ACHN (cell line): ENCODE results near the gene TBCC.
A peak's percentile ranks its signal among the peaks of the same experiment; 100 is the strongest.

Experiments
- DNase-seq: peaks from one replicate; pipeline ENCODE4 v3.0.0-alpha.2; 2015
- in situ Hi-C: cut with HindIII; loops from 2 replicates; pipeline ENCODE4 v1.10.0; 2017; ENCODE audit warnings: low sequenced_read_pairs, low pct_ligation_motif_present, low pct_unique_long_range_greater_than_20kb

The TBCC gene, protein sequence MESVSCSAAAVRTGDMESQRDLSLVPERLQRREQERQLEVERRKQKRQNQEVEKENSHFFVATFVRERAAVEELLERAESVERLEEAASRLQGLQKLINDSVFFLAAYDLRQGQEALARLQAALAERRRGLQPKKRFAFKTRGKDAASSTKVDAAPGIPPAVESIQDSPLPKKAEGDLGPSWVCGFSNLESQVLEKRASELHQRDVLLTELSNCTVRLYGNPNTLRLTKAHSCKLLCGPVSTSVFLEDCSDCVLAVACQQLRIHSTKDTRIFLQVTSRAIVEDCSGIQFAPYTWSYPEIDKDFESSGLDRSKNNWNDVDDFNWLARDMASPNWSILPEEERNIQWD

GRCh38 chr6:42745640-42746462 lies at the start of gene TBCC:
Gene TBCC (minus strand): TSS chr6:42746103. CDS start chr6:42746073, 30 bp downstream.
- peak; percentile 95 for DNase-seq
- in situ Hi-C loops, result no loop called here

GRCh38 chr6:42795651-42796050 lies 49.7 kb upstream of the TBCC start:
- in situ Hi-C loops, result no loop called here
- DNase-seq, result no peak

GRCh38 chr6:42791706-42792320 lies 45.9 kb upstream of the TBCC start:
- DNase-seq, result no peak
- in situ Hi-C loops, result no loop called here

DNA sequence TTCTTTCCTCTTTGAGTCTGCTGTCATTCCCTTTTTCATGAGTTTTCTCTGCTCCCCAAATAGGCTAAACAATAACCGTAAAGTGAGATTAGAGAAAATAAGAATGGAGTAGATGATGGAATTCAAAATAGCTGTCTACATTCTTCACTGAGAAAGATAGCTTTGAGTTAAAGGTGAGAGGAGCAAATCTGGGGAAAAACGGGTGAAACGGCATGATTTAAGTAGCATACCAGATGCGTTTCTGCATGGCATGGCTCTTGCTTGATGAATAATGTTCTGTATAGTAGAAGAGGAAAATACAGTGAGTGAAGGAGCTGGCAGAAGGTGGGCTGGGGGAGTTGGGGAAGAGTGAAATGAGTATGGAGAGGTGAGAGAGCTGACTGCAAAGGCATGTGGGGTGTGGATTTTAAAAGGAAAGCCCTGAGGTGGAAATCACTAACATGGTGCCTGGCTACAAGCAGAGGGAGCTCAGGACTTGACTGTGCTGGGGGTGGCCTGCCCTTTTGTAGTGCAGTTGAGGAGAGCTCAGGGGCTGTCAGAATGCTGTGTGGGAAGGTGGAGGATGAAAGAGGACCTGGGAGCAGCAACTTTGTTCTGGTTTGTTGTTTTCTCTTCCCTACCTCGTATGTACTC lies 44.8 kb upstream of the TBCC start:
- in situ Hi-C loops, result no loop called here
- DNase-seq, result no peak

GRCh38 chr6:42788671-42789070 lies 42.8 kb upstream of the TBCC start:
- in situ Hi-C loops, result no loop called here

GRCh38 chr6:42787063-42787472 lies 41.2 kb upstream of the TBCC start:
- in situ Hi-C loops, result no loop called here
- no peak for DNase-seq

More at GRCh38 chr6:42788671-42789070, 42.8 kb upstream of the TBCC start:
- no peak for DNase-seq

DNA sequence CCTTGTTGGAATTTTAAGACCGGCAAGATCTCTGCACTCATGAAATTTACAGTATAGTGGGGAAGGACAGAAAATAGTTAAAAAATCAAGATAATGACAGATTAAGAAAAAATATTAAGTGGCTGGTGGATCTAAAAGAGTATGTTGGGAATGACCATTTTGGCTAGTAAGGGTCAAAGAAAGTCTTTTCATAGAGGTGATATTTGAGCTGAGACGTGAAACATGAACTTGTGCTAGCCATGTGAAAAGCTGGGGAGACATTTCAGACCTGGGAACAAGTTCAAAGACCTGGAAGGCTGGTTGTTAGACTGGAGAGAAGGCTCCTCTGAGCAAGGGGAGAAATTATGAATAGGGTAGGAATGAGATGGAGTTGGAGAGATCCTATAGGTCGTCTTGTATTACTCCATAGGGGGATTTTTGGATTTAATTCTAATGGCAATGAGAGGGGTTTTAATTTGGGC lies 40.7 kb upstream of the TBCC start:
- DNase-seq, result no peak
- in situ Hi-C loops, result no loop called here

DNA sequence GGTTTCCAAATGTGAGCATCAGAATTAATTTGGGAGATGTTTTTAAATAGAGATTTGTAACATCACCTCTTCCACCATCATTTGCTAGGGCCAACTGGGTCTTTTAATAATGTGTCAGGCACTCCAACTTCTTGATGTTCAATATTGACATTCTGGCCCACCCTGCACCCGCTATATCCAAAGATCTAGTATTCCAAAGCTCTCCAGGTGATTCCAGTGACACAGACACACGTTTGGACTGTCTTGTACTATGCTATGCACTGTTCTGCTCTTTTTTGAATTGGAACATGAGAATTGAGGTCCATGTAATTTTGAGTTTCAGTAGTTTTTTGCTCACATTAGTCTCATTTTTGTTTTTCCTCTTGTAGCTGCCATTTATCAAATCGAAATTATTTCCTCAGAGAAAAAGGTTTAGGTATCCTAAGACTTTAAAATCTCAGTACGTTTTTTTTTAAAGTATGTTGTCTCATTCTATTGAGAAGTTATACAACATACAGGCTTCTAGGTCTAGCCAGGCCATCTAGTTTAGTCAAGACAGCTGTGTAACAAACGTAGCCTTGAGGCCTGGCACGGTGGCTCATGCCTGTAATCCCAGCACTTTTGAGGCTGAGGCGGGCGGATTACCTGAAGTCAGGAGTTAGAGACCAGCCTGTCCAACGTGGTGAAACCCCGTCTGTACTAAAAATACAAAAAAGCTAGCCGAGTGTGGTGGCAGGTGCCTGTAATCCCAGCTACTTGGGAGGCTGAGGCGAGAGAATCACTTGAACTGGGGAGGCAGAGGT lies 39.0 kb upstream of the TBCC start:
- DNase-seq, result no peak
- in situ Hi-C loops, result no loop called here

DNA sequence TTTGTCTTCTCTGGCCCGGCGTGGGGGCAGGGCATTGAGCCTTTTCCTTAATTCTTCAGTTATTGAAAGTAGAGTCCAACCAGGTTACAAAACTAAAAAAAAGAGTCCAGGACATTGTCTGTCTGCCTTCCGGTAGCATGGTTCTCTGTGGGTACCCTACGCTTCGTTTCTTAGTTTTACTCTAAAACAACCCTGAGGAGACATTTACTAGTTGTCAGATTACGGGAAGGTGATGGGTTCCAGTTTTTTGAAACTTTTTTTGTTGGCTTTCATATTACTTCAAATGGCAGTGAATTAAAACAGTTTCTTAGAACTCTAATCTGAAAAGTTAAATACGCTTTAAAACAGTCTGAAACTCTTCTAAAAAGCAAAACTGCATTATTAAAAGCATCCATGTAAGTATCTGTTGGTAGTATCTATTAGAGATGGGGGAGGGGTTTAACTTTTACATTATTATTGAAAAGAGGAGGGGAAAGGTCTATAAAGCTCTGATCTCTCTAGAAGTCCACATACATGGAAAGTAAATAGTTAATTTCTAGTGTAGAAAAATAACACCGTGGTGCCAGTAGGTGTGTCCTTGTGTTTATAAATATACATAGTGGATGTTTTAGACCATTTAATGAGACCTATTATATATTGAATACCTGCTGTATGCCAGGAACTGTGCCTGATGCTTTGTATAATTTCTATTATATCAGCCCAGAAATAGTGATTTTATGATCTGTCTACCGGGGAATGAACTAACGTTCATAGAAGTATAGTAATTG lies 38.2 kb upstream of the TBCC start:
- DNase-seq, result peak; percentile 17
- in situ Hi-C loops, result no loop called here

- peak; percentile 63 for DNase-seq
These were observed 37.4 kb upstream of the TBCC start for GRCh38 chr6:42783177-42783875.

GRCh38 chr6:42782689-42783176 lies 36.8 kb upstream of the TBCC start:
- in situ Hi-C loops, result no loop called here
- peak; percentile 79 for DNase-seq

More at GRCh38 chr6:42783177-42783875, 37.4 kb upstream of the TBCC start:
- in situ Hi-C loops, result no loop called here

DNA sequence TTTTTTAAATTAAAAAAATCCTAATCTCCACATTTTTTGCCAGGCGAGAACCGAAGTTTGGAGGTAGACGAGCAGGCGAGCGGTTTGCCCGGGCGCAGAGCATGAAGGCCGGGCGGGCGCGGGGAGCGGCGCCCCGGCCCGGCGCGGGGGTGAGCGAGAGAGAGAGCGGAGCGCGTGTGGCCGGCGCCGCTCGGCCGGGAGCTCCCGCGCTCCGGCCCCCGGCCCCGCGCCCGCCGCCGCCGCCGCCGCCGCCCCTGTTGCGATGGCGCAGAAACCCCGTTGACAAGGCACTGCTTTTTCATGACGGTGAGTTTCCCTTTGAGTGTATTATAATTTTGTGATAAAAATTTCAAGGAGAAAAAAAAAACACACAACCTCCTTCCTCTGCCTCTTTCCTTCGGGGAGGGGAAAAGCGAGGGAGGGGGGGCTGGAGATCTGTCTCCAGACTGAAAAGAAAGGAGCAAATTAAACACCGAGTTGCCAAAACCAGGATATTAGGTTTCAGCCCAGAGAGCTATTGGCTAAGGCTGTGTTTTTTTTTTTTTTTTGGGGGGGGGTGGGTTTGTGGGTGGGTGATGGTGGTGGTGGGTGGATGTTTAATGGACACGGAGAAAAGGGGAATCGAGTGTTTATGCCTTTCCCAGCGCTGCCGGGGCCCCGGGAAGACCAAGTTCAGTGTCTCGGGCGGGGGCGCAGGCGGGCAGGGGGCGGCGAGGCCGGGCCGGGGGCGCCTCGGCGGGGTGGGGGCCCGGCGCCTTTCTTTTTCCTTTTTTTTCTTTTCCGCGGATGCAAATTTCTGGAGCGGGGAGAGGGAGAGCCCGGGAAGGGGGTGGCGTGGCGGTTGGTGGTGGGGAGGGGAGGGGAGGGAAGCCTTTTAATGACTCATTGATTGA lies 36.1 kb upstream of the TBCC start, which contains the start of gene BICRAL:
BICRAL (plus strand) TSS at position 257 of the 893 bp plus-strand sequence. CDS start 39,971 bp downstream, outside the sequence.
- in situ Hi-C loops, result no loop called here
- peak; percentile 72 for DNase-seq

DNA sequence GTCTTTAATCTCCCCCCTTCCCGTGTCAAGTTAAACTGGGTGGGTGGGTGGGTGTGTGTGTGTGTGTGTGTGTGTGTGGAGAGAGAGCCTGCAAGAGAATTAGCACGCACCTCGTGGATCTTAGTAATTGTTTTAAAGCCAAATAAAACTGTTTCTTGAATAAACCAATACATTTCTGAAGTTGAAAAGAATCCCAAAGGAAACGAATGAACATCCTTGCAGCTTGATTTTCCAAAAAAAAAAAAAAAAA lies 35.6 kb upstream of the TBCC start:
- DNase-seq, result no peak
- in situ Hi-C loops, result no loop called here

DNA sequence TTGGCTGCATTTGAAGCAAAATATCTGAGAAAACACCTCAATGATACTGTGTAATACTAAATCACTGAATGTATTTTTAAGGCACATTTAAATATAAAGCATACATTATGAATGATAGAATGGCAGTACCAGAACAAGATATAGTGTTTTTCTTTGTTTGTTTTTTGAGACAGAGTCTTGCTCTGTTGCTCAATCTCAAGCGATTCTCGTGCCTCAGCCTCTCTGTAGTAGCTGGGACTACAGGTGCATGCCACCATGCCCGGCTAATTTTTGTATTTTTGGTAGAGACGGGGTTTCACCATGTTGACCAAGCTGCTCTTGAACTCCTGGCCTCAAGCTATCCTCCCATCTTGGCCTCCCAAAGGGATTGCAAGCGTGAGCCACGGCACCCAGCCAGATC lies 33.6 kb upstream of the TBCC start:
- in situ Hi-C loops, result no loop called here
- no peak for DNase-seq

GRCh38 chr6:42778122-42778521 lies 32.2 kb upstream of the TBCC start:
- DNase-seq, result no peak
- in situ Hi-C loops, result no loop called here
